GM12801 (cell line): Measurements from ENCODE around the gene MRPS10.

ENCODE experiments used
- TF ChIP-seq, protein P1 (sequence below): IDR thresholded peaks from one replicate; pipeline ENCODE4 v1.5.1; 2011; ENCODE audit warnings: control low read depth; ENCODE audit not compliant: insufficient read length; ENCODE audit errors: extremely low read depth

Gene MRPS10

GRCh38 chr6:42259841-42260395 lies 42.3 kb upstream of the MRPS10 start:
- TF ChIP-seq, protein P1, sequence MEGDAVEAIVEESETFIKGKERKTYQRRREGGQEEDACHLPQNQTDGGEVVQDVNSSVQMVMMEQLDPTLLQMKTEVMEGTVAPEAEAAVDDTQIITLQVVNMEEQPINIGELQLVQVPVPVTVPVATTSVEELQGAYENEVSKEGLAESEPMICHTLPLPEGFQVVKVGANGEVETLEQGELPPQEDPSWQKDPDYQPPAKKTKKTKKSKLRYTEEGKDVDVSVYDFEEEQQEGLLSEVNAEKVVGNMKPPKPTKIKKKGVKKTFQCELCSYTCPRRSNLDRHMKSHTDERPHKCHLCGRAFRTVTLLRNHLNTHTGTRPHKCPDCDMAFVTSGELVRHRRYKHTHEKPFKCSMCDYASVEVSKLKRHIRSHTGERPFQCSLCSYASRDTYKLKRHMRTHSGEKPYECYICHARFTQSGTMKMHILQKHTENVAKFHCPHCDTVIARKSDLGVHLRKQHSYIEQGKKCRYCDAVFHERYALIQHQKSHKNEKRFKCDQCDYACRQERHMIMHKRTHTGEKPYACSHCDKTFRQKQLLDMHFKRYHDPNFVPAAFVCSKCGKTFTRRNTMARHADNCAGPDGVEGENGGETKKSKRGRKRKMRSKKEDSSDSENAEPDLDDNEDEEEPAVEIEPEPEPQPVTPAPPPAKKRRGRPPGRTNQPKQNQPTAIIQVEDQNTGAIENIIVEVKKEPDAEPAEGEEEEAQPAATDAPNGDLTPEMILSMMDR, result no peak

DNA sequence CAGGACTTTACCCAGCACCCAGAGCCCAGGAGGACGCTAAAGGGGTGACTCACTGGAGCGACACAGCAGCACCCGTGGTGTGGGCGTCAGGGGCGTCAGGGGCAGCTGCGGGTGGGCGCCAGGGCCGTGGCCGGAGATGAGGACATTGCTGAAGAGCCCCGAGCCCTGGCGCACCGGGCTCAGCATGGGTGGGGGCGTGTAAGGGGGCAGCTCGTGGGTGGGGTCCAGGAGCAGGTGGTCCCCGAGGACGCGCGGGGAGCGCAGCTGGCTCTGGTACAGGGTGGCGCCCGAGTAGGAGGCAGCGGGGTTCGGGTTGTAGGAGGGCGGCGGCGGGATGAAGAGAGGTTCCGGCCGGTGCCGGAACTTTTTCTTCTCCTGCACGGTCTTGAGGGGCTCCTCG lies 41.6 kb upstream of the MRPS10 start:
- TF ChIP-seq, protein P1, result no peak

GRCh38 chr6:42257614-42258013 lies 40.0 kb upstream of the MRPS10 start:
- TF ChIP-seq, protein P1, result no peak

- TF ChIP-seq, protein P1, result no peak
Measured at GRCh38 chr6:42257063-42257462, 39.4 kb upstream of the MRPS10 start.

DNA sequence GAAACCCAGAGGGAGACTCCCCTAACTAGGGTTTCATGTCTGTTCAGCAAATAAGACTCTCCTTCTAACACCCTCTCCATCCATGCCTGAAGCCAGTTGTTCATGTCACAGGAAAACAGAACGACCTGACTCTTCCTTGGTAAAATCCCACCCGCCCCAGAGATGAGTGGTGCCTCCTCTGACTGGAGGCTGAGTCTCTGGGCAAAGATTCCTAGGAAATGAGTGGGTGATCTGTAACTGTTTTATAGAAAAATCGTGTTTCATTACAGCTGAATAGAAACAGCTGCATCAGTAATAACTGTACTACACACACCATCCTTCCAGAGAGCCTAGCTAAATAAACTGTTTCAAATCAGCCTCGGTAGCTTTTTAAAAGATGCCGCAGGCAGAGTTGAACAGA lies 37.4 kb upstream of the MRPS10 start:
- TF ChIP-seq, protein P1, result no peak

- TF ChIP-seq, protein P1, result no peak
Measured at GRCh38 chr6:42254505-42254904, 36.8 kb upstream of the MRPS10 start.

DNA sequence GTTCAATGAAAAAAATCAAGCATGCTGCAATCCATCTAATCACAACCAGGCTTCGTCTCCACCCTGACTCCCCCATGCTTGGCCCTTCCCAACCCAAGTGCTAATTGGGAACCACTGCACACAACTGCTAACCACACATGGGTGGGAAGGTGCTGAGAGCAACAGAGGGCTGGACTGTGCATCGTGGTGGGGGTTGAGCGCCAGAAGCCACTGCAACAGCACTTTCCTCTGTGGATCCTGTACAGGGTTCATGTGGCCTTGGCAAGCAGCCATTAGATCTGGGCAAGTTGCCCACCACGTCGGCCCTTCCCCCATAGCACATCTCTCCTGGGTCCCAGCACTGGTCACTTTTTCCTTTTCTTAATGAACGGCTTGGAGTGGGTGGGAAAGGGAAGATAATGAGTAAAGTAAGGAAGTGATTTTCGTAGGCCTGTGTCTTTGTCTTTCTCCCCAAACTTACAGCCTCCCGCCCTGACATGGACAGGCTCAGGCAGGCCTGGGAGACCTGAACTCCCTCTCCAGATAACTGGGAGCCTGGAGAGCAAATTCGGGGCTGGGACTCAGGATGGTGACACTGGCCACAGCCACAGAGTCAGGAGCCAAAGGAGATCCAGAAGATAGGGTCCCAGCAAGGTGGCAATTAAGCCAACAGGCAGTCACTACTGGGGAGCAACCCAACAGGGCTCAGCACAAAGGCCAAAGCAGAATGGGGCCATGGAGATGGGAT lies 34.4 kb upstream of the MRPS10 start:
- TF ChIP-seq, protein P1, result no peak
